HG03565 (cell line): Measurements from ENCODE around the gene BCL11B.
"Not testable (repeated sequence)": the region's sequence is repeated elsewhere in the genome, so short reads cannot be mapped to it uniquely, and the experiment has no call there.

ENCODE experiments used
- ATAC-seq: cut with Tn5 transposase; IDR thresholded peaks from one replicate; pipeline ENCODE4 v1.9.1; 2021; ENCODE audit warnings: mild to moderate bottlenecking, moderate library complexity; ENCODE audit not compliant: unreplicated experiment

BCL11B gene

DNA sequence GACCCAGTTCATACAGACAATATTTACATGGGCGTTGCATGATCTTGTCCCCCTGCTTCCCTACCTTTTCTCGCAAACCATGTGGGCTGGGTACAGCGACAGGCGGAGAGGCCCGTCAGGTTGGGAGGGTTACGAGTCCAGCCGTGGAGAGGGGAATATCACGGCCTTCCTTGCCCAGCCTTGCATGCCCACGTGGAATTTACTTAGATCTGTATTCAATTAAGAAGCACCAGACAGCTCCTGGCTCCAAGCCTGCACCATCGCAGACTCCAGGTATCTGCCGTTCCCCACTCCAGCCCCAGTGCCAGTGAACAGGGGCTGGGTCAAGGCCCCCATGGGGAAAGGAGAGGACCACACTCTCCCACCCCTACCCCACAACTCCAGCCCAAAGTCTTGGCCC, 29.8 kb downstream of the BCL11B start:
- no peak for ATAC-seq

- ATAC-seq, result no peak
Measured at GRCh38 chr14:99241325-99242010, 30.5 kb downstream of the BCL11B start.

DNA sequence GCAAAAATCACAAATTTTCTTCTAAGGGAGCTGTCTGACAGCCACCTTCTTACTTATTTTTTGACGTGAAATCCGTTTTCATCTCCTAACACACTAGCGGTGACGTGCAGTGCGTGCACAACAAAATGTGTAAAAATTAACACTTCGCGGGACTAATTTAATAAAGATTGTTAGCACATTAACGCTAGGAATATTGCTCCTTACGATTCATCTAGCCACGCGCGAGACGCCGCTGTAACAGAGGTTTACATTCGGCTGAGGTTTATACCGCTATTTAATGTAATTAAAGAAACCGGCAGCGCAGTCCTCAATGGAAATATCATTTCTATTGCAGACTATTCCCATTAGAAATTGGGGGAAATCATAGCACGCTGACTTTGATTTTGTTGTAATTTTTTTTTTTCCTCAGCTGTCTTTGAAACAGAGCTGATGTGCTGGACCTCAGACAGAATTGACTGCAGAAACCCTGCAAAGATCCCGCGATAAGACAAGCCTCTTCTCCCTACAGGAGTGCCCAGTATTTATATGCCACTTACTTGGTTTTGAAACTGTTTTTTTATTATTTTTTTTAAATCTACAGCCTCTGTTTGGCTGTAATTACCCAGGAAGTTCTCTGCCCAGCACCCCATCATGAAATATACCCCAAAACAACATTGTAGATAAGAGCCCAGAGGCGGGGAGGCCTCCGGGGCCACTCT, 31.2 kb downstream of the BCL11B start:
- no peak for ATAC-seq

- ATAC-seq, result no peak
Measured at GRCh38 chr14:99239661-99240092, 32.3 kb downstream of the BCL11B start.

DNA sequence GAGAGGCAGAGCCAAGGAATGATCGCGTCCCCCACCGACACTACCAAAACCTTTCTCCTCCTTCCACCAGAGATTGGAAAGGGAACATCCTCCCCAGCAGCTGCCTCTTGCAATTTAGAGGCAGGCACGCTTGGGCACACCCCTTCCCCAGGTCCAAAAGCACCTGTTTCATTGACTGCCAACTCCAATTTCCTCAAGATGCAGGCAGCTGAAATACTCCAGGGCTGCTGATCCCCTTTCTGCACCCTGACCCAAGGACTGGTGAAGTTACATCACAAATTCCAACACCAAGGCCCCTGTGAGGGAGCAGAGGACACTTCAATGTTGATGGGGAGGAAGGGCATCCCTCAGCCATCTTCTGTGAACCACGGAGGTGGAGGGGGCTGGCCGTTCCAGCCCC, 33.8 kb downstream of the BCL11B start:
- no peak for ATAC-seq

GRCh38 chr14:99237288-99237687, 34.7 kb downstream of the BCL11B start:
- no peak for ATAC-seq

DNA sequence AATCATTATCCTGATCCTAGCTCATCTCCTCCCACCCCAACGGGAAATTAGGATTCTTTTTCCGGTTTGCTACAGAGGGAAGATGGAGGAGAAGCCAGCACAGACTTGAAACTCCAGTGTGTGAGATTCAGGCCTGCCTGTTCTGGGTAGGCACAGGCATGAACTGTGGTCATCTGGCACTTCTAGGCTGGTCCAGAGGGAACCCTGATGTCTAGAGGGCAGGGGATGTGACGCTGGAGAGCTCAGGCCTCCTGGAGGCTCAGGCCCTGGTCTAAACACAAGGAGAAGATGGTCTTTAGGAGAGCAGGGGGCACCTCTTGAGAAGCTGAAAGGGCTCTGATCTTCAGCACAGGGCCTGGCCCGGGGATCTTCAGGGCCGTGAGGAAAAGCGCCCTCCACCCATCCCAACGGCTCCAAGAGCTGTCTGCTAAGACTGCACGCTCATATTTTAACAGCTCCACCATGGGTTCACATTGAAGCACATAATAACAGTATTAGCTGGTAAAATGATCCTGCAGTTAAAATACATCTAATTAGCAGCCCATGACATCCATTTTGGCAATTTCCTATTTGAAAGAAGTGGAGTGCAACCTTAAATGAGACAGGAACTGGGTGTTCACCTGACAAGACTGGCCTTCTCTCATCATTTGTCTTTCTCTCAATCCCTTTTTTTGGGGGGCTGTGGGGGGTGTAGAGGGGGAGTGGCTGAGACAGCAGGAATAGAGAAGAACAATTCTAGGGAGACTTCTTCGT, 35.4 kb downstream of the BCL11B start:
- ATAC-seq, result no peak

DNA sequence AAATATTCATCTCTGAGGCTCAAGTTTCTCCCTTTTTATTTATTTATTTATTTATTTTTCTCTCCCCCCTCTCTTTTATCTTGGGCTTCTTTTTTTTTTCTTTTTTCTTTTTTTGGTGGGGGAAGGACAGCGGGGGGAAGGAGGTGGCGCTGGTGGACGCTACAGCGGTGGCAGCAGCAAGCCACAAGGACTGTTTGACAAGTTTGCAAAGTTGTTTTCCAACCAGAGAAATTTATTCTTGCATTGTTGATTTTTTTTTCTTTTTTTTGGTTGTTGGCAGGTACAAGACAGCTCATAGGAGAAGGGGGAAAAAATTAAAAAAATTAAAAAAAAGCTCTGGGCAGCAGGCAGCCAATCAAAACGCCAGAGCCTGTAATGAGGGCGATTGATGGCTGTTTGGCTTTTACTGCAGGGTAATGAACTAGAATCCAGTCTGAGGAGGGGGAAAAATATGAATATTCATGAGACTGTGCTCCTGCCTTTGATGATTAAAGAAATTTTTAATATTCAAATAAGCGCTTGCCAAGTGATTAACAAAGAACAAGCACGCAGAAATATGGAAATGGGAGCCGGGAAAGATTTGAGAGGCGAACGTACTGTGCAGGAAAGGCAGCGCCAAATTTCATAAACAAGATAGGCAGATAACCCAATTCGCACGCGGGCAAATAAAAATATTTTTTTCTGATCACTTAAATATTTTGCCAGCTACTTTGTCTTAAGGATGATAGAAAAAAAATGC, 36.2 kb downstream of the BCL11B start:
- ATAC-seq, result no peak

DNA sequence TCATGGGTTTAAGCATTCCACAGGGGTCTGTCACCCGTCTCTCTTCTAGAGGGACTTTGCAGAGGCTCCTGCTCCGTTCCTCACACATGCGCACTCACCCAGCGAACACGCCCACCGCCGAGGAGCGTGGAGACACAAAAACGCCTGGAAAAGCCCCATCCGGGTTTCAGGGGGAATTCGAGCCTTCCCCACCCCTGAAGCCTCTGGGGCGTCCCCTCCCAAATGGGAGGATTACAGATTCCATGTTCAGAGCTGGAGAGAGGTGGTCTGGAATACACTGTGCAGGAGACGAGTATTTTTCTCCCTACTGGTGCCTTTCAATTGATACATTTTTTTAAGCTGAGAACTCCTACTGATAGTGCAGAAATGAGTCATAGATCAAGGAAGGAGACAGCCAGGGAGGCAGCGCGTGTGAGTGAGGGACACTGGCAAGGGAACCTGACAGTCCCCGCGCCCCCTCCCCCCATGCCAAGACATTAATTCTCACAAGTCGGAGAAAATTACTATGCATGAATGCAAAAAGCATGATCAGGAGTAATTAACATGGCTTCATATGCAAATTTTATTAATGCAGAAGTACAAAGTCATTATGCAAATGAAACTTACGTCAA, 36.9 kb downstream of the BCL11B start:
- ATAC-seq, result no peak

DNA sequence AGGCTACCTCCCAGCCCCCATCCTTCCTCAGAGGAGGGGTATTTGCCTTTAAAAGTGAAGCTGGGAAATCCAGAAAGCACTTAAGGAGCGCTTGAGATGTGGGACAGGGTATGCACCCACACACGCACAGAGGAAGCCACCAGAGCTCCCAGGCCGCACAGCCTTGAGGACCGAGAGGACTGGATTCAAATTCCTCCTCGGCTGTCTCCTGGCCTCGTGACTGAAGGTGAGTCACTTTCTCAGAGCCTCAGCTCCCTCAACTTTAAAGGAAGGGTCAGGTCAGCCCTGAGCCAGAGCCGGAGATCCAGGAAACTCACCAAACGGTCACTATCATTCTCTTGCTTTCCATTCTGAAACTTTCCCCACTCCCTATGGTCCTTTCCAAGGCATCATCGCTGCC, 37.6 kb downstream of the BCL11B start:
- ATAC-seq, result no peak

- no peak for ATAC-seq
Measured at GRCh38 chr14:99233222-99234035, 38.6 kb downstream of the BCL11B start.

GRCh38 chr14:99232714-99233214, 39.2 kb downstream of the BCL11B start:
- ATAC-seq, result no peak

- ATAC-seq, result no peak
Measured at GRCh38 chr14:99231850-99232713, 39.9 kb downstream of the BCL11B start.

DNA sequence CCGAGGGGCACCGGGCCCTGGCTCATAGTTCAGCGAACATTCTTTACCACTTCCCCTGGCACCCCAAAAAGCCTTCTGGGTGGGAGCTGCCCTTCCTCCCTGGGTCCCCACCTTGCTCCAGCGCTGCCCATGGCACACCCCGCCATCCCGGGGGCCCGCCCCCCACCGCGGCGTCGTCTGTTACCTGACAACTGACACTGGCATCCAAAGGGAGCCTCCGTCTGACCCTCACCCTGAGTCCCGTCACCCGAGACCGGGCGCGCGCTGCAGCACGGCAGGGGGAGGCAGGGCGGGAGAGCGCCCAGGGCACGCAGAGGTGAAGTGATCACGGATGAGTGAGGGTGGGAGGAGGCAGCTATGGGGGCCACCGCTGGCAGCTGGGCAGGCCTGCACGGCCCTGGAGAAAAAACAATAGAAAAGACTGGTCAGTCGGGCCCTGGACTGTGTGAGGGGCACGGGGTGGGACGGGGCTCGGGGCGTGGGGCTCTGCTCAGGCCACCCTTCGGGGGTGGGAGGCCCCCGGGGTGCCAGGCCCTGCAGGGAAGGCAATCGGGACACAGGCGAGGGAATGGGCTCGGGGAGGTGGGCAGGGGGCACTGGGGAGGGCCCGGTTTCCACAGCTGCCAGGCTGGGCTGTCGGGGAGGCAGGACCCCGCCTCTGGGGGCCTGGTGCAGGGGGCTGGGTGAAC, 40.7 kb downstream of the BCL11B start:
- ATAC-seq, result no peak

DNA sequence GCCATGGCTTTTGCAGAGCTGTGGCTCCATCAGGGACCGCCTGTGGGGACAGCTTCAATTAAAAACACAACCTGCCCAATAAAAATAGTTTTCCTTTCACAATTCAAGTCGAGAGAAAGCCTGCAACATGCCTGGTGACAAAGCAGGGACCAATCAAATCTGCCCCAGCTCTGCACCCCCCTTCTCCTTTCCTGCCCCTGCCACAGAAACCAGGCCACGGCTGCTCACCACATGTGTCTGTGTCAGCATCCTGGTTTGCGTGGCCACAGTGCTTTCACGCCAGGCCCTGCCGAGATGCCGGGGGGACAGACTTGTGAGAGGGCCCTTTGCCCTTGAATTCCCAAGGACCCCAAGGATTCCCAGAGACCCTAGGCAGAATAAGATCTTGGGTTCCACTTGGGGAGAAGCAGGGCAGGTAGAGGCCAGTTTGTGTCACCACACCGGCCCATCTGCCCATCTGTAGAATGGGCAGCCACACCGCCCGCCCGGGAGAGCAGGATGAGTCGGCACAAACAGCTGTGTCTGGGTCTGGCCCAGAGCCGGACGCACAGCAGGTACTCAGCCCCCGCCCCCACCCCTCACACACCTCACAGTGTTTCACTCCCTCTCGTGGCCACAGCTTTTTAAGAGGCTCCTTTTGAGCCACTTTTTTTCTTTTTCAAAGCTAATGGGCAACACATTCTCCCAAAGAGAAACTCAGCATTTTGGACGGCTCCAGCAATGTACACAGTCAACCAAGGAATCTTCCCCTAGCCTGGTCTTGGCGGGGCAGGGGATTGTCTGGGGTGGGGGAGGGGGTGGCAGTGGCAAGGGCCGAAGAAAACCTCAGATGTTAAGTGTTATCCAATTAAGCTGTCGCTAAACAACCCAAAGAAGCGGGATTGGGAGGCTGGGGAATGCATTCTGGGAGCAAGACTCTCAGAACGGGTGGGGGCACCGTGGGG, 41.5 kb downstream of the BCL11B start:
- no peak for ATAC-seq

DNA sequence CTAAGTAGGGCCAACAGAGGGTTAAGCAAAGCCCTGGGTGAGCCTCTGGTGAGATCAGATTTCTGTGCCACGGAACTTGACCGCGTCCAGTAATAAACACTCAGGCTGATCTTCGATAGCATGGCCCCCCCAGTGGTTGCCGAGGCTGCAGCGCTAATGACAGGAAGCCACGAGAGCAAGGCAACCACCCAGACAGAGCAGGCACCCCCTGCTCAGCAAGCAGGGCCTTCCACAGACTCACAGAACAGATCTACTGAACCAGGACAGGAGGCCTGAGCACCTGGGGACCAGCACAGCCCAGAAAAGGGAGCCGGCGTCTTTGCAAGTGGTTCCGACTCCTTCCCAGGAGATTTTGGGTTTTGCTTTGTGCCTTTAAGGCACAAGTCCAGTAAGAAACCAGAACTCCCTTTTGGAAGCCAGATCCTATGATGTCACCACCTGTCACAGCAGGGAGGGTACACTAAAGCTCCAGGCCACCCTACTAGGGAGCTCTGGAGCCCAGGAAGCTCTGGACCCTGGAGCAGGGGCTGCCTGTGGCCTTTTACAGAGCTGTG, 42.3 kb downstream of the BCL11B start:
- no peak for ATAC-seq

GRCh38 chr14:99228760-99229159, 43.2 kb downstream of the BCL11B start:
- ATAC-seq, result not testable (repeated sequence)
